H1 (cell line): ENCODE data around the gene GCHFR. TPM values are rescaled to one million over a fixed set of nuclear protein-coding genes. Genes with fewer than 3 reads are reported as not detected.
A peak's percentile ranks its signal among the peaks of the same experiment; 100 is the strongest.

Experiments used
- CTCF ChIA-PET: fragments of 300-600 bp; sonication (Branson Sonifier 250); formaldehyde crosslinking; loops from one replicate; lab custom pipeline; 2021; ENCODE audit not compliant: partially characterized antibody; lab: Charles Lee
- POLR2A ChIA-PET: fragments of 300-600 bp; sonication (Branson Sonifier 250); formaldehyde crosslinking; loops from one replicate; lab custom pipeline; 2021; ENCODE audit warnings: inconsistent platforms; ENCODE audit not compliant: partially characterized antibody; lab: Charles Lee
- DNase-seq, 2 experiments: peaks; one replicate each; pipeline versions ENCODE4 v3.0.0 to v3.0.0-alpha.2; 2010 to 2022; ENCODE audit warnings: low spot score in 2 of 2, low read depth in 1 of 2, mixed read lengths in 1 of 2
- FAIRE-seq: peaks from 2 replicates; lab custom pipeline; 2011; peaks lifted over from hg19 to GRCh38; lab: Jason Lieb, UNC
- H2AFZ ChIP-seq: 2 replicates; pipeline ENCODE4 v1.8.1; 2012; ENCODE audit warnings: low read length, inconsistent platforms
- H2AK5ac ChIP-seq: 2 replicates; pipeline ENCODE4 v1.6.1; 2013; ENCODE audit warnings: low read depth, low read length
- H2BK120ac ChIP-seq: replicated peaks from 2 replicates; pipeline ENCODE3; 2013; ENCODE audit warnings: low read depth, low read length, inconsistent platforms
- H2BK12ac ChIP-seq: 2 replicates; pipeline ENCODE4 v1.6.1; 2013; ENCODE audit warnings: low read depth, low read length
- H2BK15ac ChIP-seq: 2 replicates; pipeline ENCODE4 v1.6.1; 2013; ENCODE audit warnings: low read length
- H2BK20ac ChIP-seq: 2 replicates; pipeline ENCODE4 v1.6.1; 2013; ENCODE audit warnings: low read length
- H2BK5ac ChIP-seq: 2 replicates; pipeline ENCODE4 v1.6.1; 2013; ENCODE audit warnings: low read depth, low read length
- H3K14ac ChIP-seq: 2 replicates; pipeline ENCODE4 v1.6.1; 2013; ENCODE audit warnings: inconsistent platforms; ENCODE audit not compliant: insufficient read length
- H3K18ac ChIP-seq: 2 replicates; pipeline ENCODE4 v1.6.1; 2013; ENCODE audit warnings: low read length; ENCODE audit errors: extremely low read depth
- H3K23ac ChIP-seq: 2 replicates; pipeline ENCODE4 v1.6.1; 2013; ENCODE audit warnings: inconsistent platforms; ENCODE audit not compliant: insufficient read length
- H3K23me2 ChIP-seq: 2 replicates; pipeline ENCODE4 v1.6.1; 2013; ENCODE audit warnings: low read depth, low read length
- H3K27ac ChIP-seq: 2 replicates; pipeline ENCODE4 v1.6.1; 2011; ENCODE audit warnings: low read depth, low read length, inconsistent platforms
- H3K27me3 ChIP-seq, 4 experiments: replicated peaks in 1 of 4; 1 replicate in 1 of 4; 2 replicates in 3 of 4; pipeline versions ENCODE4 v1.6.1 to v1.8.1; 2011 to 2013; ENCODE audit warnings: low read length in 3 of 4, mild to moderate bottlenecking in 3 of 4, inconsistent platforms in 2 of 4, mixed read lengths in 2 of 4, moderate library complexity in 1 of 4; ENCODE audit not compliant: control insufficient read depth in 3 of 4, insufficient read depth in 3 of 4; ENCODE audit errors: extremely low read depth in 1 of 4
- H3K36me3 ChIP-seq, 4 experiments: 2 replicates each; pipeline versions ENCODE4 v1.6.1 to v1.8.1; 2011 to 2013; ENCODE audit warnings: mild to moderate bottlenecking in 4 of 4, low read length in 3 of 4, moderate library complexity in 2 of 4, control low read depth in 1 of 4, inconsistent platforms in 1 of 4; ENCODE audit not compliant: insufficient read depth in 4 of 4, control insufficient read depth in 2 of 4
- H3K4ac ChIP-seq: replicated peaks from 2 replicates; pipeline ENCODE3; 2013; ENCODE audit warnings: low read length, low read depth, mixed read lengths, inconsistent platforms; ENCODE audit not compliant: insufficient read length
- H3K4me1 ChIP-seq, 4 experiments: replicated peaks in 1 of 4; 1 replicate in 1 of 4; 2 replicates in 3 of 4; pipeline versions ENCODE4 v1.6.1 to v1.8.1; 2011 to 2013; ENCODE audit warnings: low read length in 3 of 4, inconsistent platforms in 2 of 4, mixed read lengths in 1 of 4; ENCODE audit not compliant: insufficient read depth in 4 of 4, control insufficient read depth in 3 of 4
- H3K4me2 ChIP-seq, 2 experiments: 2 replicates each; pipeline versions ENCODE4 v1.6.1 to v1.8.1; 2011 to 2013; ENCODE audit warnings: low read depth in 2 of 2, low read length in 2 of 2, control low read depth in 1 of 2, inconsistent platforms in 1 of 2, mild to moderate bottlenecking in 1 of 2; ENCODE audit not compliant: insufficient read depth in 1 of 2
- H3K4me3 ChIP-seq, 4 experiments: fragments of 200-600, 300-600 bp in 1 of 4; sonication (generic), shearing (Covaris generic), sonication (Bioruptor Twin) in 1 of 4; 2 replicates each; pipeline versions ENCODE4 v1.5.1 to v1.8.1; 2011 to 2016; ENCODE audit warnings: low read length in 4 of 4, low read depth in 3 of 4, control low read depth in 2 of 4, inconsistent platforms in 2 of 4, mild to moderate bottlenecking in 2 of 4, mixed read lengths in 1 of 4, moderate library complexity in 1 of 4; ENCODE audit not compliant: insufficient read depth in 2 of 4; ENCODE audit errors: extremely low read depth in 1 of 4
- H3K56ac ChIP-seq: replicated peaks from 2 replicates; pipeline ENCODE3; 2013; ENCODE audit warnings: low read depth, mild to moderate bottlenecking, mixed read lengths, low read length, inconsistent platforms; ENCODE audit not compliant: insufficient read length
- H3K79me1 ChIP-seq: 2 replicates; pipeline ENCODE4 v1.6.1; 2013; ENCODE audit warnings: low read depth, low read length, control low read depth
- H3K79me2 ChIP-seq, 2 experiments: 2 replicates each; pipeline versions ENCODE4 v1.6.1 to v1.8.1; 2012 to 2013; ENCODE audit warnings: low read length in 2 of 2, mild to moderate bottlenecking in 2 of 2, inconsistent platforms in 1 of 2; ENCODE audit not compliant: insufficient read depth in 2 of 2, control insufficient read depth in 1 of 2
- H3K9ac ChIP-seq, 4 experiments: replicated peaks in 1 of 4; 1 replicate in 1 of 4; 2 replicates in 3 of 4; pipeline versions ENCODE4 v1.6.1 to v1.8.1; 2011 to 2013; ENCODE audit warnings: low read depth in 3 of 4, low read length in 3 of 4, control low read depth in 2 of 4, mild to moderate bottlenecking in 2 of 4, moderate library complexity in 2 of 4, inconsistent platforms in 1 of 4; ENCODE audit errors: extremely low read depth in 1 of 4
- H3K9me3 ChIP-seq, 2 experiments: 2 replicates each; pipeline versions ENCODE4 v1.6.1 to v1.8.1; 2012 to 2013; ENCODE audit warnings: mild to moderate bottlenecking in 2 of 2, moderate library complexity in 2 of 2, control low read depth in 1 of 2, inconsistent platforms in 1 of 2, low read depth in 1 of 2, low read length in 1 of 2, mixed read lengths in 1 of 2; ENCODE audit not compliant: insufficient read depth in 2 of 2
- H4K20me1 ChIP-seq, 2 experiments: replicated peaks in 1 of 2; 2 replicates each; pipeline versions ENCODE3 to v1.8.1; 2011 to 2013; ENCODE audit warnings: inconsistent platforms in 2 of 2, low read length in 2 of 2, mild to moderate bottlenecking in 1 of 2; ENCODE audit not compliant: insufficient read depth in 2 of 2, control insufficient read depth in 1 of 2
- H4K5ac ChIP-seq: 2 replicates; pipeline ENCODE4 v1.6.1; 2013; ENCODE audit warnings: low read length, low read depth, mixed read lengths, inconsistent platforms; ENCODE audit not compliant: insufficient read length
- H4K8ac ChIP-seq: 2 replicates; pipeline ENCODE4 v1.8.0; 2013; ENCODE audit warnings: mild to moderate bottlenecking, moderate library complexity, low read length, inconsistent platforms; ENCODE audit not compliant: insufficient read depth; ENCODE audit errors: extremely low read depth
- H4K91ac ChIP-seq: replicated peaks from 2 replicates; pipeline ENCODE3; 2013; ENCODE audit warnings: low read length, mixed read lengths, inconsistent platforms; ENCODE audit not compliant: insufficient read length
- ASH2L ChIP-seq: fragments of 200-600, 300-600 bp; sonication (generic); IDR thresholded peaks from one replicate; pipeline ENCODE4 v1.7.1; 2017; ENCODE audit warnings: low read length
- BACH1 ChIP-seq: IDR thresholded peaks from 2 replicates; pipeline ENCODE4 v1.6.1; 2012; ENCODE audit warnings: low read length, improper control_type of control experiment
- CBX5 ChIP-seq: fragments of 300-800, 300-1000 bp; sonication (generic); IDR thresholded peaks from 2 replicates; pipeline ENCODE4 v1.7.1; 2016; ENCODE audit warnings: antibody characterized with exemption, low read length, low read depth
- RAD21 ChIP-seq, 2 experiments: IDR thresholded peaks in 1 of 2; conservative IDR thresholded peaks in 1 of 2; 2 replicates each; pipeline ENCODE4 v1.6.1; 2011; ENCODE audit warnings: low read depth in 2 of 2, low read length in 2 of 2, improper control_type of control experiment in 1 of 2, inconsistent platforms in 1 of 2, mild to moderate bottlenecking in 1 of 2, moderate library complexity in 1 of 2
- RXRA ChIP-seq: IDR thresholded peaks from 2 replicates; pipeline ENCODE4 v1.6.1; 2011; ENCODE audit warnings: low read depth, mild to moderate bottlenecking, low read length, moderate library complexity; ENCODE audit not compliant: insufficient read depth
- SIX5 ChIP-seq: IDR thresholded peaks from 2 replicates; pipeline ENCODE4 v1.6.1; 2011; ENCODE audit warnings: mild to moderate bottlenecking, low read depth, low read length
- SP4 ChIP-seq: IDR thresholded peaks from 2 replicates; pipeline ENCODE4 v1.6.1; 2012; ENCODE audit warnings: low read length, inconsistent platforms
- SRF ChIP-seq: IDR thresholded peaks from 2 replicates; pipeline ENCODE4 v1.6.1; 2011; ENCODE audit warnings: mild to moderate bottlenecking, low read depth, low read length, moderate library complexity
- YY1 ChIP-seq: IDR thresholded peaks from 2 replicates; pipeline ENCODE4 v1.6.1; 2011; ENCODE audit warnings: low read depth, mild to moderate bottlenecking, low read length
- ZNF274 ChIP-seq: IDR thresholded peaks from 2 replicates; pipeline ENCODE4 v1.7.0; 2012; ENCODE audit warnings: low read length, borderline replicate concordance; ENCODE audit errors: extremely low read depth
- WGBS, 2 experiments: shearing (Covaris generic) in 1 of 2; methylation state at CpG; one replicate each; pipeline versions ENCODE4 v1.1.6 to v1.1.7; 2013 to 2015; ENCODE audit warnings: low lambda C conversion rate in 2 of 2, mixed read lengths in 2 of 2, inconsistent platforms in 1 of 2, low coverage in 1 of 2, missing lambda C conversion rate in 1 of 2; ENCODE audit not compliant: insufficient replicate concordance in 2 of 2, insufficient coverage in 1 of 2, insufficient read length in 1 of 2; ENCODE audit errors: extremely low coverage in 1 of 2, missing lambda C conversion rate in 1 of 2; 5-methylcytosine and 5-hydroxymethylcytosine counted together
- polyA plus RNA-seq, 7 experiments: library from polyadenylated mRNA; depleted of rRNA in 3 of 7; stranded (reverse) in 5 of 7; unstranded in 2 of 7; fragments of >200 nt in 5 of 7; fragments of 200-250 nt in 2 of 7; gene quantifications; 1 replicate in 5 of 7; 2 replicates in 1 of 7; 4 replicates in 1 of 7; pipeline versions ENCODE4 v1.2.1 to v1.2.3, GENCODE V29; 2011 to 2013; ENCODE audit warnings: missing spikeins in 2 of 7, mixed read lengths in 2 of 7
- total RNA-seq: library from RNA; stranded (reverse); fragmentation: NEBNext Ultra II Directional; extraction: Animal tissue kit (Norgen Biotek cat#: 25700); gene quantifications from 2 replicates; pipeline ENCODE4 v1.2.1, GENCODE V29; 2021
- TF ChIP-seq, protein P1 (sequence below), 3 experiments: IDR thresholded peaks; 1 replicate in 2 of 3; 2 replicates in 1 of 3; pipeline versions ENCODE4 v1.5.1 to v1.6.1; 2011; ENCODE audit warnings: low read length in 3 of 3, mild to moderate bottlenecking in 3 of 3, inconsistent platforms in 2 of 3, low read depth in 1 of 3, moderate library complexity in 1 of 3; ENCODE audit not compliant: insufficient read depth in 1 of 3; ENCODE audit errors: control extremely low read depth in 1 of 3

The GCHFR gene
- total and polyA plus RNA-seq, 2 of the 8 experiments (the other 6 are each of a cell fraction or from before 2014, with no cell fraction given), result 25.9 to 81.5 TPM

DNA sequence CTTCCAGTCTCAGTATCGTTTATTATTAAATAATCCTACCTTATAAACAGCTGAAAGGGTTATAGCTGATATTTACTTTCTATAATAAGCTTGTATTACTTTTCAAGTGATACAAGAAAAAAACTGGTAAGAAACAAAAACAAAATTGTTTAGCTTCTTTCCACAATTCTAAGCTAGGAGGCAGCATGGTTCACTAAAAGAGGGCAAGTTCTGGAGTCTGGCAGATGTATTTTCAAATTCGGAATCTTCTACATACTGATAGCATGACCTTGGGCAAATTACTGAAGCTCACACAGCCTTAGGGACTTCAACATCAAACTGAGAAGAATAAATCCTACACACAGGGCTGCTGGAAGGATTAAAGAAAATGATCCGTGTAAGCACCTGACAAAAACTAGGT lies 21.3 kb downstream of the GCHFR start:
- Histone ChIP-seq H3K27me3 (no peaks in the 10 kb centered on the region), H3K23ac (no peak overlapping the region), H3K79me1 (peaks cover 4% of the 10 kb centered on the region), H2AK5ac (no peak overlapping the region; the same call in 1 of the 2 replicates), H3K9ac (no peak overlapping the region), H3K18ac (no peak overlapping the region), H3K9me3 (no peaks in the 10 kb centered on the region), H2BK12ac (peak overlapping the region; percentile 90; the same call in 1 of the 2 replicates), H3K14ac (no peak overlapping the region), H2AFZ (no peak overlapping the region), H3K4ac (no peak overlapping the region), H4K5ac (no peak overlapping the region), H2BK20ac (no peak overlapping the region), H2BK120ac (no peak overlapping the region), H3K27ac (peak overlapping the region; percentile 2; the same call in 1 of the 2 replicates), H4K20me1 (peaks cover 2 to 7% of the 10 kb centered on the region in 2 experiments), H3K4me2 (no peak overlapping the region), H3K4me1 (peaks cover 19 to 38% (median 20%) of the 10 kb centered on the region in 4 experiments), H3K56ac (no peak overlapping the region), H2BK5ac (no peak overlapping the region; the same call in 1 of the 2 replicates), H4K91ac (no peak overlapping the region), H3K79me2 (peaks cover 0 to 14% of the 10 kb centered on the region in 2 experiments; a peak in 3 of 4 replicates), H3K36me3 (no peaks in the 10 kb centered on the region), H3K23me2 (no peaks in the 10 kb centered on the region; the same call in 1 of the 2 replicates), H2BK15ac (no peak overlapping the region), H4K8ac (no peak overlapping the region), H3K4me3 (no peak overlapping the region)
- WGBS, 2 experiments, result 94% methylated on average over 3 of the region's 3 CpGs; no CpG with 5 or more reads in 1 of the 2 experiments
- ChIA-PET CTCF (interaction anchor here (0.6 to 12.9 kb wide), 22 partner anchors 9 to 238 kb away, joined by 3 to 184 read pairs (median 5); partner anchors contain the start of genes C15orf62, GCHFR, RHOV and SPINT1), POLR2A (interaction anchor here (0.6 to 2.0 kb wide), 2 partner anchors 115 to 167 kb away, joined by 3 to 6 read pairs; partner anchors contain the start of gene CHAC1)
- no peak for DNase-seq
- no peak for FAIRE-seq
- no peak for TF ChIP-seq ASH2L
- no peak for TF ChIP-seq SIX5
- peak in 1 of 2 experiments; percentile 28; a peak in 1 of 4 replicates for TF ChIP-seq RAD21 (IDR thresholded peaks at IDR 0.05 in 1 of 2, conservative IDR thresholded peaks at IDR 0.05 in 1 of 2; ENCODE audit: low read depth in 2 of 2, low read length in 2 of 2)
- TF ChIP-seq, protein P1, sequence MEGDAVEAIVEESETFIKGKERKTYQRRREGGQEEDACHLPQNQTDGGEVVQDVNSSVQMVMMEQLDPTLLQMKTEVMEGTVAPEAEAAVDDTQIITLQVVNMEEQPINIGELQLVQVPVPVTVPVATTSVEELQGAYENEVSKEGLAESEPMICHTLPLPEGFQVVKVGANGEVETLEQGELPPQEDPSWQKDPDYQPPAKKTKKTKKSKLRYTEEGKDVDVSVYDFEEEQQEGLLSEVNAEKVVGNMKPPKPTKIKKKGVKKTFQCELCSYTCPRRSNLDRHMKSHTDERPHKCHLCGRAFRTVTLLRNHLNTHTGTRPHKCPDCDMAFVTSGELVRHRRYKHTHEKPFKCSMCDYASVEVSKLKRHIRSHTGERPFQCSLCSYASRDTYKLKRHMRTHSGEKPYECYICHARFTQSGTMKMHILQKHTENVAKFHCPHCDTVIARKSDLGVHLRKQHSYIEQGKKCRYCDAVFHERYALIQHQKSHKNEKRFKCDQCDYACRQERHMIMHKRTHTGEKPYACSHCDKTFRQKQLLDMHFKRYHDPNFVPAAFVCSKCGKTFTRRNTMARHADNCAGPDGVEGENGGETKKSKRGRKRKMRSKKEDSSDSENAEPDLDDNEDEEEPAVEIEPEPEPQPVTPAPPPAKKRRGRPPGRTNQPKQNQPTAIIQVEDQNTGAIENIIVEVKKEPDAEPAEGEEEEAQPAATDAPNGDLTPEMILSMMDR (IDR thresholded peaks at IDR 0.05; ENCODE audit: control extremely low read depth in 1 of 3, insufficient read depth in 1 of 3, low read depth in 1 of 3, low read length in 3 of 3), result peak in 1 of 3 experiments; percentile 4; a peak in 1 of 4 replicates
- TF ChIP-seq YY1, result no peak
- no peak for TF ChIP-seq CBX5
- no peak for TF ChIP-seq BACH1
- no peak for TF ChIP-seq SRF
- TF ChIP-seq RXRA, result no peak
- no peak for TF ChIP-seq ZNF274
- no peak for TF ChIP-seq SP4
